Endothelial cell of umbilical vein (primary cell): ENCODE measurements around the gene SULT4A1. TPM values are rescaled to one million over a fixed set of nuclear protein-coding genes. Genes with fewer than 3 reads are reported as not detected.

Source experiments
- BruUV-seq: library from RNA; stranded (reverse); fragments of 400-500 nt; replicated peaks from 2 replicates; lab custom pipeline; 2021; lab: Mats Ljungman, UMichigan
- CTCF ChIA-PET: fragments of 300-600, 350-600 bp; sonication (Branson Sonifier 250); formaldehyde crosslinking; loops from one replicate; lab custom pipeline; 2021; ENCODE audit warnings: antibody characterized with exemption, inconsistent platforms; lab: Charles Lee
- POLR2A ChIA-PET: fragments of 300-600, 350-600 bp; sonication (Branson Sonifier 250); formaldehyde crosslinking; loops from one replicate; lab custom pipeline; 2021; ENCODE audit warnings: antibody characterized with exemption, inconsistent platforms; lab: Charles Lee
- DNase-seq: peaks from one replicate; pipeline ENCODE4 v3.0.0-alpha.2; 2011; ENCODE audit warnings: low read depth, low spot score
- FAIRE-seq: peaks from 2 replicates; lab custom pipeline; 2011; peaks lifted over from hg19 to GRCh38; lab: Jason Lieb, UNC
- H2AFZ ChIP-seq: 2 replicates; pipeline ENCODE4 v1.6.0; 2012; ENCODE audit warnings: low read depth, low read length, control low read depth, inconsistent platforms
- H3K27ac ChIP-seq: 2 replicates; pipeline ENCODE4 v1.5.1; 2011; ENCODE audit warnings: low read depth, mild to moderate bottlenecking, control low read depth, low read length, moderate library complexity; ENCODE audit not compliant: insufficient read depth
- H3K27me3 ChIP-seq, 2 experiments: 2 replicates each; pipeline versions ENCODE4 v1.6.0 to v1.6.1; 2011; ENCODE audit warnings: low read length in 2 of 2, mixed read lengths in 1 of 2; ENCODE audit not compliant: control insufficient read depth in 2 of 2, insufficient read depth in 2 of 2
- H3K36me3 ChIP-seq, 2 experiments: 2 replicates in 1 of 2; 3 replicates in 1 of 2; pipeline ENCODE4 v1.5.1; 2011; ENCODE audit warnings: low read length in 2 of 2, mild to moderate bottlenecking in 1 of 2, moderate library complexity in 1 of 2; ENCODE audit not compliant: control insufficient read depth in 2 of 2, insufficient read depth in 2 of 2; ENCODE audit errors: extremely low read depth in 1 of 2
- H3K4me1 ChIP-seq: 3 replicates; pipeline ENCODE4 v1.5.1; 2011; ENCODE audit warnings: mild to moderate bottlenecking, low read length; ENCODE audit not compliant: control insufficient read depth, insufficient read depth; ENCODE audit errors: extremely low read depth
- H3K4me2 ChIP-seq: 2 replicates; pipeline ENCODE4 v1.6.1; 2011; ENCODE audit warnings: low read length, control low read depth, mixed read lengths; ENCODE audit not compliant: insufficient read depth
- H3K4me3 ChIP-seq, 3 experiments: fragments of 200-600 bp in 1 of 3; sonication (generic), shearing (Covaris generic) in 1 of 3; replicated peaks in 1 of 3; 2 replicates each; pipeline ENCODE4 v1.5.1; 2011 to 2016; ENCODE audit warnings: control low read depth in 3 of 3, low read length in 3 of 3, mild to moderate bottlenecking in 2 of 3, inconsistent platforms in 1 of 3, low read depth in 1 of 3, moderate library complexity in 1 of 3; ENCODE audit not compliant: insufficient read depth in 1 of 3
- H3K79me2 ChIP-seq: 2 replicates; pipeline ENCODE4 v1.6.0; 2012; ENCODE audit warnings: low read length, inconsistent platforms; ENCODE audit not compliant: control insufficient read depth, insufficient read depth
- H3K9ac ChIP-seq: replicated peaks from 2 replicates; pipeline ENCODE3; 2011; ENCODE audit warnings: low read length, control low read depth; ENCODE audit not compliant: insufficient read depth; ENCODE audit errors: extremely low read depth
- H3K9me1 ChIP-seq: replicated peaks from 3 replicates; pipeline ENCODE4 v1.6.0; 2011; ENCODE audit warnings: mild to moderate bottlenecking, low read length; ENCODE audit not compliant: control insufficient read depth, insufficient read depth; ENCODE audit errors: extremely low read depth
- H3K9me3 ChIP-seq: replicated peaks from 2 replicates; pipeline ENCODE4 v1.5.1; 2012; ENCODE audit warnings: low read length, inconsistent platforms; ENCODE audit not compliant: control insufficient read depth, insufficient read depth
- H4K20me1 ChIP-seq: replicated peaks from 2 replicates; pipeline ENCODE3; 2011; ENCODE audit warnings: mild to moderate bottlenecking, low read length; ENCODE audit not compliant: control insufficient read depth, insufficient read depth; ENCODE audit errors: extremely low read depth
- EZH2 ChIP-seq: IDR thresholded peaks from 2 replicates; pipeline ENCODE4 v1.6.1; 2012; ENCODE audit warnings: borderline replicate concordance, low read depth, mild to moderate bottlenecking, moderate library complexity, low read length, inconsistent platforms; ENCODE audit not compliant: severe bottlenecking
- FOS ChIP-seq: IDR thresholded peaks from 2 replicates; pipeline ENCODE4 v1.6.1; 2011; ENCODE audit warnings: mild to moderate bottlenecking, low read length, moderate library complexity, borderline replicate concordance; ENCODE audit not compliant: insufficient read depth
- GATA2 ChIP-seq: IDR thresholded peaks from 2 replicates; pipeline ENCODE4 v1.7.0; 2011; ENCODE audit warnings: low read depth, mild to moderate bottlenecking, moderate library complexity, mixed read lengths, low read length; ENCODE audit not compliant: insufficient read length, insufficient read depth
- JUN ChIP-seq: IDR thresholded peaks from 2 replicates; pipeline ENCODE4 v1.6.1; 2011; ENCODE audit warnings: borderline replicate concordance, low read depth; ENCODE audit not compliant: insufficient read length, insufficient read depth
- MYC ChIP-seq: IDR thresholded peaks from one replicate; pipeline ENCODE4 v1.6.1; 2011; ENCODE audit warnings: mild to moderate bottlenecking, low read depth, low read length
- POLR2A ChIP-seq: IDR thresholded peaks from 2 replicates; pipeline ENCODE4 v1.6.1; 2012; ENCODE audit warnings: low read depth, mild to moderate bottlenecking, control low read depth, low read length
- POLR2AphosphoS5 ChIP-seq: IDR thresholded peaks from 2 replicates; pipeline ENCODE4 v1.6.1; 2012; ENCODE audit warnings: low read depth, mild to moderate bottlenecking, control low read depth, low read length, moderate library complexity; ENCODE audit not compliant: insufficient read depth
- dilution Hi-C: fragments of 300-500 bp; cut with MboI; formaldehyde crosslinking; loops from one replicate; pipeline ENCODE4 v1.15.0; 2019; ENCODE audit warnings: low sequenced_read_pairs; ENCODE audit not compliant: extremely low pct_ligation_motif_present
- intact Hi-C: fragments of 100-400 bp; cut with micrococcal nuclease; formaldehyde crosslinking; loops from one replicate; pipeline ENCODE4 v1.10.0; 2022
- polyA plus RNA-seq, 4 experiments: library from polyadenylated mRNA; depleted of rRNA in 3 of 4; stranded (reverse) in 3 of 4; unstranded in 1 of 4; fragments of >200 nt; gene quantifications; 2 replicates each; pipeline versions ENCODE4 v1.2.1 to v1.2.3, GENCODE V29; 2011 to 2012; ENCODE audit warnings: missing spikeins in 1 of 4
- total RNA-seq: library from RNA; stranded (reverse); gene quantifications from 2 replicates; pipeline ENCODE4 v1.2.3, GENCODE V29; 2021
- TF ChIP-seq, protein P1 (sequence below), 2 donors: IDR thresholded peaks; 1 replicate in 1 of 2; 2 replicates in 1 of 2; pipeline ENCODE4 v1.5.1; 2011; ENCODE audit warnings: low read length in 2 of 2, mild to moderate bottlenecking in 2 of 2, moderate library complexity in 2 of 2, control low read depth in 1 of 2, inconsistent platforms in 1 of 2, low read depth in 1 of 2; ENCODE audit not compliant: insufficient read depth in 1 of 2; ENCODE audit errors: extremely low read depth in 1 of 2

The SULT4A1 gene
- total and polyA plus RNA-seq, 2 donors (not counting 3 experiments of a cell fraction or from before 2014, with no cell fraction given), result 0.48 TPM; not detected in 1

DNA sequence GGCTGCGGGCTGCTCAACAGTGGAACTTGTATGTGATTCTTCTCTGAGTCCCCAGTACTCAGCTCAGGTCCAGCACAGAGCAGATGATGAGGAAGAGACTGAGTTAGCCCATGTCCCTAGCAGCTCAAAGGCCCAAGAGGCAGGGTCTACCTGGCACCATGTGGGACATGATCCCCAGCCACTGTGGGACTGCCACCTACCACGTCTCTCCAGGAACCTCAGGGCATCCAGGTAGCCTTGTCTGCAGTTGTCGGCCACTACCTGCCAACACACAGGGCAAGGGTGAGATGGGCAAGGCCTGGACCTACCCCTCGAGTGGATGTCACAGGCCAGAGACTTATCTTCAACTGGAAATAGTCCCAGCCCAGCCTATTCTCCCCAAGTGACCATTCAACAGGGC, 25.1 kb upstream of the SULT4A1 start:
- no peak overlapping the region for H3K4me2 ChIP-seq
- no peak overlapping the region for H3K9ac ChIP-seq
- H3K36me3 ChIP-seq, result no peaks in the 10 kb centered on the region
- H3K27me3 ChIP-seq, result peaks cover 13 to 23% of the 10 kb centered on the region in 2 experiments
- H4K20me1 ChIP-seq, result no peaks in the 10 kb centered on the region
- FAIRE-seq (no peak), DNase-seq (no peak)
- ChIA-PET POLR2A (no interaction called here), CTCF (interaction anchor here (0.9 to 1.2 kb wide), 2 partner anchors 10 to 58 kb away, joined by 6 to 8 read pairs; no protein-coding TSS in a partner anchor)
- H3K79me2 ChIP-seq, result no peaks in the 10 kb centered on the region
- intact Hi-C loops (no loop called here), dilution Hi-C loops (no loop called here)
- H3K9me1 ChIP-seq, result no peaks in the 10 kb centered on the region
- TF ChIP-seq, protein P1, sequence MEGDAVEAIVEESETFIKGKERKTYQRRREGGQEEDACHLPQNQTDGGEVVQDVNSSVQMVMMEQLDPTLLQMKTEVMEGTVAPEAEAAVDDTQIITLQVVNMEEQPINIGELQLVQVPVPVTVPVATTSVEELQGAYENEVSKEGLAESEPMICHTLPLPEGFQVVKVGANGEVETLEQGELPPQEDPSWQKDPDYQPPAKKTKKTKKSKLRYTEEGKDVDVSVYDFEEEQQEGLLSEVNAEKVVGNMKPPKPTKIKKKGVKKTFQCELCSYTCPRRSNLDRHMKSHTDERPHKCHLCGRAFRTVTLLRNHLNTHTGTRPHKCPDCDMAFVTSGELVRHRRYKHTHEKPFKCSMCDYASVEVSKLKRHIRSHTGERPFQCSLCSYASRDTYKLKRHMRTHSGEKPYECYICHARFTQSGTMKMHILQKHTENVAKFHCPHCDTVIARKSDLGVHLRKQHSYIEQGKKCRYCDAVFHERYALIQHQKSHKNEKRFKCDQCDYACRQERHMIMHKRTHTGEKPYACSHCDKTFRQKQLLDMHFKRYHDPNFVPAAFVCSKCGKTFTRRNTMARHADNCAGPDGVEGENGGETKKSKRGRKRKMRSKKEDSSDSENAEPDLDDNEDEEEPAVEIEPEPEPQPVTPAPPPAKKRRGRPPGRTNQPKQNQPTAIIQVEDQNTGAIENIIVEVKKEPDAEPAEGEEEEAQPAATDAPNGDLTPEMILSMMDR (IDR thresholded peaks at IDR 0.05; ENCODE audit: extremely low read depth in 1 of 2, insufficient read depth in 1 of 2, low read depth in 1 of 2, low read length in 2 of 2), result no peak
- TF ChIP-seq POLR2A (no peak), MYC (no peak), FOS (no peak), POLR2AphosphoS5 (no peak), EZH2 (no peak), JUN (no peak), GATA2 (no peak)
- no peaks in the 10 kb centered on the region for H3K4me1 ChIP-seq
- H3K9me3 ChIP-seq, result no peaks in the 10 kb centered on the region
- no peak overlapping the region for H3K4me3 ChIP-seq
- no TSS peak for BruUV-seq
- no peak overlapping the region for H3K27ac ChIP-seq
- no peak overlapping the region for H2AFZ ChIP-seq
